GM12865 (cell line): ENCODE measurements around the gene CISD3.

Experiments
- DNase-seq: peaks from one replicate; pipeline ENCODE4 v3.0.0; 2010; ENCODE audit warnings: low read depth
- H3K4me3 ChIP-seq: 2 replicates; pipeline ENCODE4 v1.5.1; 2011; ENCODE audit warnings: mild to moderate bottlenecking, low read depth, low read length, control low read depth
- CTCF ChIP-seq: IDR thresholded peaks from 2 replicates; pipeline ENCODE4 v1.5.1; 2011; ENCODE audit warnings: low read length, control low read depth, low read depth, inconsistent platforms; ENCODE audit not compliant: insufficient read depth; ENCODE audit errors: missing control alignments

The CISD3 gene

DNA sequence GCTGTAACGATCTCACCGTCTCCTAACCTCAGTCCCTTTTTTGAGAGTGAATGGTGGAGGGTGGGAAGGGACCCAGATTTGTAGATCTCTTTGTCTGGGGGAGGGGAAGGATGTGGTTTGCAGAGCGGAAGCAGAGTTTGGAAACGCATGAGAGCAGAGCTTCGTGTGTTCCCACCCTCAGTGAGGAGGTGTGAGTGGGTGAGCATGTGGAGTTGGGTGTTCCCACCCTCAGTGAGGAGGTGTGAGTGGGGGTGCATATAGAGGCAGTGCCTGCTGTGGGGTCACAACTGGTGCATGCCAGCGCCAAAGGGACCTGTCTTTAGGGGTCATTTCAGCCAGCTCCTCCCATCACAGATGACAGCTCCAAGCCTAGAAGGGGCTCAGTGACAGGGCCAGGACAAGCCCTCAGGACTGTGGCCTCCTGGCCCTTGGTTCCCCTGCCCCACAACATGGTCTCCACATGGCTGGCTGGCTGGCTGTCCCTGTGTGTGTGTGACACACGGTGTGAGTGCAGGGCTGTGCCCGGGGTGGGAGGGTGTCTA, 1.8 kb upstream of the CISD3 start:
- H3K4me3 ChIP-seq = no peak overlapping the region
- peak; percentile 83 for DNase-seq
- TF ChIP-seq CTCF = no peak

DNA sequence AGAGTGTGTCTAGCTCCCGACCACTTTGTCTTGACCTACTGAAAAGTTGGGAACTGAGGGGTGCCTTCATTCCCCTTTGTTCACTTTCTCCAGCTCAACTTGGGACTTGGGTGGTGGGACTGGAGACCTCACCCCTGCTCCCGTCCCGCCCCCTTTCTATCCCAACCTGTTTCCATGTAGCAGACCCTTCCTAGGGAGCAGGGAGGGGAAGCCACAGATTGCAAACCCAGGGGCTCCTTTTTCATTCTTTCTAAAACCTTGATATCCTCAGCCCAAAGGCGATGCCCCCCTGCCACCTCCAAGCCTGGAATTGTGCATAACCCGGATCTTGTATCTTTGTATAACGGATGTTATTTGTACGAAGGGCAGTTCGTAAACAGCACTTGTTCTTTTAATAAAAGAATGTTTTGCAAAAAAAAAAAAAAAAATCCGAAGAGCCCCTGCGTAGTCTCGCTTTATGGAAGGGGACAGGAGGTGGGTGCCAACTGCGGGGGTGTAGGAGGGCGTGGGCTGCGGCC, 714 bp upstream of the CISD3 start:
- no peak for DNase-seq
- no peak for TF ChIP-seq CTCF
- H3K4me3 ChIP-seq = peak overlapping the region; percentile 56

DNA sequence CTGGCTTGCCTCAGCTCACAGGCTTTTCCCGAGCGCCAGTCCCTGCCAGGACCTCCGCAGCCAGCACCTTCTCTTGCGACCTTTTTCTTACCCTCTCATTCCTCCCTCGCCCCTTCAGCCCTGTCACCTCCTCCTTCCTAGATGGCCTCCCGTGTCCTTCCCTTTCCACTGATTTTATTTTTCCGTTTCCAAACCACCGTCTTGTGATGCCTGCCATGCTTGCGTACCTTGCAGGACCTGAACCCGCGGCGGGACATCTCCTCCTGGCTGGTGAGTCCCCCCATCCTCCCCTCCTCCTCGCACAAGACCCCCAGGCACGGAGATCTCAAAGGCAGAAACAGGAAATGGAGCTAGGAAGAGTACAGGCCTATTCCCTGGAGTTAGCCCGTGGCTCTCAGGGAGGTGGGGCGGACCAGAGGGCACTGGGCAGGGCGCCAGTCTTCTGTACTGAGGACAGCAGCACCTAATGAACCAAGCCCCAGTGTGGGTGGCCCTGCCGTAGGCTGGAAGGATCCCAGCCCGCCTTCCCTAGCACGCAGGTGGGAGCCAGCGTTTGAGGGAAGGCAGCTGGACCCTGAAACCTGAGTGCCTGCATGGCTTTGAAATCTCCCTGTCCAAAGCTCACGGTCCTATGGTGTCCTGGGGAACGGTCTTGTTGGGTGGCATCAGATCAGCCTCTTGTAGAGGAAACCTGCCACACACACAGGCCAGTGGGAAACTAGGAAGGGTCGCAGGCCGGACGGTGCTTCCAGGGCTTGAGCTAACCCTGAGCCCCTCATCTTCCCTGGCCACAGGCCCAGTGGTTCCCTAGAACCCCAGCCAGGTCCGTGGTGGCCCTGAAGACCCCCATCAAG, 612 bp downstream of the CISD3 start:
- peak; percentile 41 for DNase-seq
- peak overlapping the region; percentile 71 for H3K4me3 ChIP-seq
- TF ChIP-seq CTCF = no peak

DNA sequence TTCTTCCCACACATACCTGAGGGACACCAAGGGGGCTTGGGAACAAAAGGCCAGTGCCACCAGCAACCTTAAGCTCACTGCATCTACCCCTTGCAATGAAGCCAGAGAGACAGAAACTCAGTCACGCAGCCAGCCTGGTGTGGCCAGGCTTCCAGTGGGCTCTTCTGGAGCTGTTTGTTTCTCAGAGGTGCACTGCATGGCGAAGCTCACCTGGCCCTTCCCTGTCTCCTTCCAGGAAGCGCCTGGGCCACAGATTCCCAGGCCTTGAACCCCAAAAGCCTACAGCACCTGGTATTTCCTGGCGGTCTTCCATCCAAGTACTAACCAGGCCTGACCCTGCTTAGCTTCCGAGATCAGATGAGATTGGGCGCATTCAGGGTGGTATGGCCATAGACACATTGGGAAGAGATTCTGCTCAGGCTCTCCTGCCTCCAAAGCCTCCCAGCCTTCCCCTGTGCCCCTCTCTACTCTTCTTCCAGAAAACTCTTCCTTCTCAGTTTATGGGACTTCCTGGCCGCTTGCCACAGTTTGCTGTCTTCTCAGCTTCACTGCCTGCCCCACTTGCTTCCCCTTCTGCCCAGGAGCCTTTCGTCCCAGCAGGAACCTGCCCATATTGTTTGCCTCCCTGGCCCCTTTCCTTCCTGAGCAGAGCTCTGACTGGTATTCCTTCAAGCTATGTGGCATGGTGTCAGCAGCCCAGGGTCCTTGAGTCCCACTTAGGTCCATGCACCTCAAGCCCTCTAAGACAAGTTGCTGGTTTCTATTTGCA, 1.6 kb downstream of the CISD3 start:
- DNase-seq = no peak
- TF ChIP-seq CTCF = no peak
- H3K4me3 ChIP-seq = peak overlapping the region; percentile 71; the same call in 1 of the 2 replicates

GRCh38 chr17:38732376-38733281, 2.5 kb downstream of the CISD3 start:
- no peak for DNase-seq
- no peak overlapping the region for H3K4me3 ChIP-seq
- no peak for TF ChIP-seq CTCF
